GM21423 (cell line): ENCODE results near the gene HIVEP2.

ENCODE experiments used
- ATAC-seq: cut with Tn5 transposase; IDR thresholded peaks from one replicate; pipeline ENCODE4 v1.9.1; 2021; ENCODE audit warnings: mild to moderate bottlenecking, moderate library complexity; ENCODE audit not compliant: unreplicated experiment

HIVEP2 gene

DNA sequence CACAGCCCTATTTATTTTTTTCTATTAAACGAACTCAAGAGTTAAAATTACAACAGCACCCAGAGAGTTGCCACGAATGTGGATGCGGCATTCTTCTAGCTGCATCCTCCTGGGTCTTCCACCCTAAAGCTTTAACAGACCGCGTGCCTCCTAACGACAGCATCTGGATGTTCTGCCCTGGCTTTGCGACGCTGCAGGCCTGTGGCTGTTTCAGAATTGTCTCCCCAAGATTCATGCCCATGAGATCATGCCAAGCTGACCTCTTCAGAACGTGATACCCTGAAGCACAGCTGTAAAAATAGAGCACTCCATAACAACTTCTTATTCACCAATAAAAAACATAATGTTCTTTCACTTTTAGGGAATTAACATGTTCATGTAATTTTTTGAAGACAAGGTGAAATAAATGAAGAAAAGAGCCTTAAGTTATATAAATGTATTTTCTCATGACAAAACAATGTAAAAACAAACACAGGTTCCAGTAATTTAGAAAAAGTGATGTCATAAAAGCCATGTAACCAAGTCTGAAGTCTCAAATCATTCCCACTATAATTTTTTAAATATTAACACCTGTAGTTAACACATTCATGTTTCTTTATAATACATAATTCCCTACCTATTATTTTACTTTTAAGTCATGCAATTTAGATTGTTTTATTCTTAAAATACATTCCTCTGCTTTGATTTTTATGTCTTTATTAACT lies 26.5 kb downstream of the HIVEP2 start:
- no peak for ATAC-seq

DNA sequence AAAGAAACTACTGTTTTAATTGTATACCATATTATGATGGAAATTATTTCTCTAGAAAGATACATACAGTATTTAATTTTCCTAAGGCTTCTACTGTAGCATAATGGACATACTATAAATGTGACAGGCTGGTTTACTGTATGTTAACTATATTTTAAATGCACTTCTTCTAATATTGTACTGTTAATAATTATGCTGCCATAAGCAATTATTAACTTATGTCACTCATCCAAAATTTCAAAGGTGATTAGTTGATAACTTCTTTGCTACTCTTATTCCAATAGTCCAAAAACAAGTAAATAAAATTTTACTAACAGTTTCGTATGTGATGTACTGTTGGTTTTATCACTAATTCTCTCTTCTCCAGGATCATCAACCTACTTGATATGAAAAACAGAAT lies 28.1 kb downstream of the HIVEP2 start:
- no peak for ATAC-seq

- no peak for ATAC-seq
Measured at GRCh38 chr6:142914937-142915697, 29.9 kb downstream of the HIVEP2 start.

GRCh38 chr6:142914369-142914768 lies 30.6 kb downstream of the HIVEP2 start:
- no peak for ATAC-seq

- ATAC-seq: peak; percentile 92
Measured at GRCh38 chr6:142913511-142914047, 31.4 kb downstream of the HIVEP2 start.

- ATAC-seq: peak; percentile 49
Measured at GRCh38 chr6:142913036-142913510, 31.9 kb downstream of the HIVEP2 start.

DNA sequence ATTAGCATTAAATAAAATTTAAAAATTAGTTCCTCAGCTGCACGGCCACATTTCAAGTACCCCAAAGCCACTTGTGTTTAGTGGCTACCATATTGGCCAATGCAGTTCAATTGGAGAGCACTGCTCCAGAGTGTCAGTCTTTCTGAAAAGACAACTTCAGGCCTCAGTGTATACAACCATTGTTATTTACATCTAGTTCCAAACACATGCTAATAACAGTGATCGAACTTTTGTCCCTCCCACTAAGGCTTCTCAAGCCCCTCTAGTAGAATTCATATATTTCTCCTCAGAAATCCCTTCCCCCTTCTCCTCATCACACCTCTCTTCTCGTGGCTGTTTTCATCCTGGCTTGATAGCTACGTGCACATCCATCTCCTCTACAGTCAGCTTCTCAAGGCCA lies 32.9 kb downstream of the HIVEP2 start:
- no peak for ATAC-seq

DNA sequence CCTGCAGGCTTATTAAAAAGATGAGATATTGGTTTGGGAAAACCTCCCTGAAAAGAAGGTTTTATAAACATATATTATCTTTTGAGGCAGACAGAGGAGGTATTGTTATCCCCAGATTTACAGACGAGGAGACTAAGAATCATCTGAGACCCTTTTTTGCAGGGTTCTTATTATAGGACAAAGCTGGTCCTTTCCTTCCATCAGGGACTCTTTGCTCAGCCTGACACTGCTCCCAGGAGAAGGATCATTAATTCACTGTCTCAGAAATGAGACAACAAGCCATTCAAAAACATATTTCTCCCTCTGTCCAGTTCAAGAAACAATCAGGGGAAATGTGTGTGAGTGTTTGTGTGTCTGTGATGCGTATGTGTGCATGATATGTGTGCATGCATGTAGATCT lies 33.5 kb downstream of the HIVEP2 start:
- no peak for ATAC-seq

GRCh38 chr6:142909686-142910085 lies 35.3 kb downstream of the HIVEP2 start:
- no peak for ATAC-seq

DNA sequence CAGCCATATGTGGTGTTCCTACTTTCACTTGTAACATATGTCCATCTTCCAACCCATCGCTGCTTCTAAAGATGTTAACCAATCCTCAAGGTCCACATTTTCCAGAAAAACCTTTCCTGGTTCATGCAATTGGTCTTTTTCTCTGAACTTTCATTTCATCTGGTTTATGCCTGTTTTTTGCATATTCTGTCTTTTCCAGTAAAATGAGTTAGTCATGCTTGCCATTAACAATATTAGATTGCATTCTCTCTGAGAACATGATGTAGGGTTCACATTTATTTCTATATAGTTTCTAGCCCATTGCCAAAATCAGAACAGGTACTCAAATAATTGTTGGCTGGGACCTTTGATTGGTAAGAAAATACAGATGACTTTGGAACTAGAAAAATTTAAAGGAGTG lies 36.7 kb downstream of the HIVEP2 start:
- no peak for ATAC-seq

- peak; percentile 1 for ATAC-seq
Measured at GRCh38 chr6:142907544-142907943, 37.4 kb downstream of the HIVEP2 start.

DNA sequence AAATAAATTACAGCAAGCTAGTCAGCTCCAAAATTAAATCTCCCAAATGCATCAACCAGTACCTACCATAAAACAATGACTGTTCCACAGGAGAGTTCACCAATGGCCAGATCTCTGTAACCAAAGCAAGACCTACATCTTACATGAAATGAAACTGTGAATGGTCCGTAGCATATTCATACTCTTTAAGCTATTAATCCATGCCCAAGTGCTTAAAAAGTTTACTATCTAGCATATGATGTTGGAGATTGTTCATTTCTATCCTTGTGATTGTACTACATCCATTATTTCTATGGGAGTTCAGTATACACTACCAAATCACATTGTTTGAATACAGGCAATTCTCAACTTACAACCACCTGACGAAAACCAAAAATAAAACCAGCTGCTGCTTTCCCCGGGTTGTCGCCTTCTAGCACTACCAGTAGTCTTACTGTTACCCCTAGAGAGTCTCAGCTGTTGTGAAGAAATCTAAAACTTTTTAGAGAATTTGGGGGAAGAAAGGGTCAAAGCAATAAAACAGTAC lies 38.0 kb downstream of the HIVEP2 start:
- ATAC-seq: peak; percentile 47

GRCh38 chr6:142903812-142904211 lies 41.2 kb downstream of the HIVEP2 start:
- no peak for ATAC-seq

GRCh38 chr6:142902636-142903053 lies 42.3 kb downstream of the HIVEP2 start:
- peak; percentile 86 for ATAC-seq

DNA sequence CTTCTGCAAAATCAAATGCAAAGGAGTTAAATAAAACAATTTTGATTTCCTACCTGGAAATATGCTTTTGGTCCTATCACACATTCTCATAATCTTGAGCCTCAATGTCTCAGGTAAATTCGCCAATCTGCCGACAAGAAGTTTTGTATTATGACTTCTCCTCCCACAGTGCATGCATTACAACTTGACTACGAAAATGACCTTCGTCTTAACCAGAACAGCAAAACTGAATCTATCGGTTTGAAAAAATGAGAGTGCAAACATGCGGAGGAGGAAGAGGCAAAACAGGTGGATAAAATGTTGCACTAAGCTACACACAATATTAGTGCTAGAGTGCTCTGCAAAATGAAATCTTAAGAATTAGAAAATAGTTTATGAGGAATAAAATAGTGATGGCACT lies 43.4 kb downstream of the HIVEP2 start:
- ATAC-seq: no peak

DNA sequence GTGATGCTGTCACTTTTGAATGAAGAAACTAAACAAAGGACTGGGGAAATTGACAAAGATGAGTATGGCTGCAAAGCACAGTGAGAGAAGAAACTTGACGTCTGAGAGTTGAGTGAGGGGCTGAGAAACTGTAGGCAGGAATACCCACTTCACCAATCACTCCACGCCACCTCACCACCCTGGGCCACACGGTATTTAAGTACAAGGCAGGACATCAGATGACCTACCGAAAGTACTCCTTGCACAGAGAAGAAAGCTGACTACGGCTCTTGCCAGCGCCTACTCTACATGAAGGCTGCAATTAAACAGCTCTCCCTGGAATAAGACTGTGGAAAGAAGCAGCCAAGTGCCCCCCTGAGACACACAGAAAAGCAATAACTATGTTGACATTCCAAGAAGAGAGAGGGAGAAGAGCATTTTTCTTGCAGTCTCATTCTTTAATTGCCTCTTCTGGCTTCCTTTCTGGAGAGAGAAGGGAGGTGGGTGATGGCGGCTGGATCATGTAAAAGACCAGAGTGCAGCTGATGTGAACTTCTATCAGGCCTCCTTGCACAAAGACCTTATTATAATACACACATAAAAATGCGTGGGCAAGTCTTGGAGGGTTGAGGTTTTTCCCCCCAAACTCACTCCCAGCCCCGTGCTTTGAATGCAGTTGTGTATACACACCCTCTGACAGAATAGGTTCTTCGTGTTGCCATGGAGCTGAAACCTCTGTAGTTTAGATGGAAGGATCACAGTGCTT lies 44.6 kb downstream of the HIVEP2 start:
- no peak for ATAC-seq

DNA sequence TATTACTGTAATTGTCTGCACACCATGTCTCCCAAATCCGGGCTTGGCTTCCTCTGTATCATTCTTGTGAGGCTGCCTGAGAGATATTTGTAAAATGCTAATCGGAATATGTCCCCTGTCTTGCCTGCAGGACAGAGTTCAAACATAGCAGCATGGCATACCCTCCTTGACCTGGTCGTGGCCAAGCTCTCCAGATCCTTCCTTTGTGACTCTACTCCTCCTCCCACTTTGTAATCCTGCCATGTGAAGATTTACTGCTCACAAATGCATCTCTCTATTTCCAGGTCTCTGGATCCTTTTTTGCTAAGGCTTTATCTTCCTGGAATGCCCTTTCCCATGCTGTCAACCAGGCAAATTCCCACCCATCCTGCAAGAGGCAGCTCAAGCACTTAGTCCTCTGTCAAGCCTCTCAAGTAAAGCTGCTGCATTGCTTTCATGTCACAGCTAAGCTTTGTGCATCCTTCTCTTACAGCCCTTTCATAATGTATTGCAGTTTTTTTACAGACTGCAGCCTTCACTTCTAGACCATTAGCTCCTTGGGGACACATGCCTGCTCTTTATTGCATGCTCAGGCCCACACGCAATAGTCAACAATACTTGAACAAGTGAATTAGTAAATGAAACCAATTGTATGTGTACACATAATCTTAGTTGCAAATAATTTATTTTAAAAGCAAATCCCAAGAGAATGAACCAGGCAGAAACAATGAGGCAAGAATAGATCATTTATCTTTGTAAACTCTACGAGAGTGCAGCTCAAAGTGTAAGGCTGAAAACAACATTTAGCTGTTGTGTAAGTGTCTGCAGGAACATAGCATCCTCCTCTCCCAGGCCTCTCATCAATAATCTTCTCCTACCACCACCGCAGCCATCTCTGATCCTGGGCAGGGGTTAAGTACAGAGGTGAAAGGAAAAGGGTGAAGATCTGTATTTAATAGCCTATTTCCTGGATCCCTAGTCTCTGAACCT lies 45.8 kb downstream of the HIVEP2 start:
- no peak for ATAC-seq

GRCh38 chr6:142897659-142898058 lies 47.3 kb downstream of the HIVEP2 start:
- ATAC-seq: no peak

- no peak for ATAC-seq
Measured at GRCh38 chr6:142896732-142897131, 48.2 kb downstream of the HIVEP2 start.

DNA sequence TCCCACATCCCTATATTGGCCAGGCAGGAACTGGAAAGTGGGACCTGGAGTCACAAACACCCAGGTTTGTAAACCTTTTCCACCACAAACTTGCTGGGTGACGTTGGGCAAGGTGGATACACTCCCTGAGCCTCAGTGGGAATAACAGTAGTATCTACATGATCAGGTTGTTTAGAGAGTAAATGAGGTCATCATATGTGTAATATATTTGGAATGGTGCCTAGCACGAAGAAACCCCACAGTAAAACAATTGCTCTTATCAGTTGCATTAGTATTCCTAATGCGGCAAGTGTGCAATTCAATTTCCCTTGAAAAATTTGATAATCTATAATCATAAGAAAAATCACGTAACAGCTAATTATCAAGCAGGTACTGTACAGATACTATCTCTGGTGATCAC lies 51.9 kb downstream of the HIVEP2 start:
- no peak for ATAC-seq
